ENCODE measurements around the gene FHDC1.
A peak's percentile ranks its signal among the peaks of the same experiment; 100 is the strongest.

The FHDC1 gene

GRCh38 chr4:152935143-152935542, 980 bp upstream of the FHDC1 start:
- no peak overlapping the region for H3K4me3 ChIP-seq (ENCODE audit: low read depth, low read length)
- TF ChIP-seq CTCF (IDR thresholded peaks at IDR 0.05; ENCODE audit: low read depth, low read length, missing control alignments) = no peak
- no peak for DNase-seq (ENCODE audit: low read depth)

- no peak for TF ChIP-seq CTCF (IDR thresholded peaks at IDR 0.05; ENCODE audit: low read depth, low read length, missing control alignments)
- peak overlapping the region; percentile 55 for H3K4me3 ChIP-seq (ENCODE audit: low read depth, low read length)
- no peak for DNase-seq (ENCODE audit: low read depth)
These were observed 568 bp downstream of the FHDC1 start for GRCh38 chr4:152936446-152937335.

- DNase-seq (ENCODE audit: low read depth) = no peak
- TF ChIP-seq CTCF (IDR thresholded peaks at IDR 0.05; ENCODE audit: low read depth, low read length, missing control alignments) = no peak
- peak overlapping the region; percentile 55 for H3K4me3 ChIP-seq (ENCODE audit: low read depth, low read length)
These were observed 1.5 kb downstream of the FHDC1 start for GRCh38 chr4:152937336-152938236.

GRCh38 chr4:152938237-152938947, 2.3 kb downstream of the FHDC1 start:
- H3K4me3 ChIP-seq (ENCODE audit: low read depth, low read length) = peak overlapping the region; percentile 55; the same call in 1 of the 2 replicates
- no peak for DNase-seq (ENCODE audit: low read depth)
- TF ChIP-seq CTCF (IDR thresholded peaks at IDR 0.05; ENCODE audit: low read depth, low read length, missing control alignments) = no peak

GRCh38 chr4:152939621-152940020, 3.5 kb downstream of the FHDC1 start:
- no peak overlapping the region for H3K4me3 ChIP-seq (ENCODE audit: low read depth, low read length)
- no peak for DNase-seq (ENCODE audit: low read depth)
- no peak for TF ChIP-seq CTCF (IDR thresholded peaks at IDR 0.05; ENCODE audit: low read depth, low read length, missing control alignments)

GRCh38 chr4:152940461-152940860, 4.3 kb downstream of the FHDC1 start:
- no peak overlapping the region for H3K4me3 ChIP-seq (ENCODE audit: low read depth, low read length)
- no peak for TF ChIP-seq CTCF (IDR thresholded peaks at IDR 0.05; ENCODE audit: low read depth, low read length, missing control alignments)
- DNase-seq (ENCODE audit: low read depth) = no peak

Data from GM12864 (cell line).